Transverse colon (tissue), 4 donors: ENCODE data around the gene NAA30. TPM values are rescaled to one million over a fixed set of nuclear protein-coding genes. Genes with fewer than 3 reads are reported as not detected.
A peak's percentile ranks its signal among the peaks of the same experiment; 100 is the strongest.
"Not testable (repeated sequence)": the region's sequence is repeated elsewhere in the genome, so short reads cannot be mapped to it uniquely, and the experiment has no call there.

Experiments used
- DNase-seq: peaks from one replicate; pipeline ENCODE4 v3.0.0-alpha.2; 2019
- H3K27ac ChIP-seq, 4 donors: fragments of 200-600 bp; sonication (generic); 2 replicates each; pipeline ENCODE4 v1.5.1; 2016 to 2018; ENCODE audit warnings: inconsistent platforms in 4 of 4
- H3K27me3 ChIP-seq: fragments of 200-600 bp; sonication (generic); 2 replicates; pipeline ENCODE4 v1.5.1; 2017; ENCODE audit warnings: inconsistent platforms
- H3K36me3 ChIP-seq, 4 donors: fragments of 200-600 bp; sonication (generic); 2 replicates each; pipeline ENCODE4 v1.5.1; 2017 to 2019; ENCODE audit warnings: inconsistent platforms in 4 of 4
- H3K4me1 ChIP-seq, 4 donors: fragments of 200-600 bp; sonication (generic); 2 replicates each; pipeline ENCODE4 v1.5.1; 2017 to 2020; ENCODE audit warnings: inconsistent platforms in 4 of 4
- H3K4me3 ChIP-seq, 4 donors: fragments of 200-600 bp; sonication (generic); 1 replicate in 1 of 4; 2 replicates in 3 of 4; pipeline versions ENCODE4 v1.5.1 to v1.6.1; 2017 to 2019; ENCODE audit warnings: inconsistent platforms in 4 of 4
- H3K9me3 ChIP-seq, 2 donors: fragments of 200-600 bp; sonication (generic); 2 replicates each; pipeline ENCODE4 v1.5.1; 2017 to 2019; ENCODE audit warnings: inconsistent platforms in 2 of 2
- EP300 ChIP-seq: sonication (generic); formaldehyde crosslinking; IDR thresholded peaks from one replicate; pipeline ENCODE4 v1.6.1; 2017; ENCODE audit warnings: antibody characterized with exemption, low read depth
- POLR2A ChIP-seq: fragments of 450-650 bp; IDR thresholded peaks from one replicate; pipeline ENCODE4 v1.6.1; 2016; ENCODE audit warnings: antibody characterized with exemption, mild to moderate bottlenecking, moderate library complexity
- POLR2AphosphoS5 ChIP-seq, 3 donors: sonication (generic); formaldehyde crosslinking; IDR thresholded peaks; one replicate each; pipeline ENCODE4 v1.6.1; 2016; ENCODE audit warnings: antibody characterized with exemption in 3 of 3
- WGBS, 2 donors: methylation state at CpG; one replicate each; pipeline ENCODE4 v1.1.5; 2018; ENCODE audit warnings: low coverage in 1 of 2; 5-methylcytosine and 5-hydroxymethylcytosine counted together
- in situ Hi-C, 4 donors: fragments of 200-750 bp; cut with MboI; loops; one replicate each; pipeline versions ENCODE4 v1.15.0 to v1.15.1; 2017; ENCODE audit warnings: low sequenced_read_pairs in 3 of 4, low pct_ligation_motif_present in 1 of 4, low pct_unique_long_range_greater_than_20kb in 1 of 4
- intact Hi-C: fragments of 100-400 bp; cut with DNase I; formaldehyde crosslinking; loops from one replicate; pipeline ENCODE4 v1.15.1; 2023; ENCODE audit warnings: low total_unique reads
- total RNA-seq, 4 donors: library from RNA; depleted of rRNA; stranded (reverse); fragments of >200 nt; gene quantifications; one replicate each; pipeline ENCODE4 v1.1.0, GENCODE V29; 2016
- TF ChIP-seq, protein P1 (sequence below), 5 experiments: fragments of 200-600 bp in 3 of 5; fragments of 450-650 bp in 2 of 5; sonication (generic) in 3 of 5; IDR thresholded peaks; 1 replicate in 2 of 5; 2 replicates in 3 of 5; pipeline ENCODE4 v1.5.1; 2016 to 2017; ENCODE audit warnings: antibody characterized with exemption in 5 of 5, inconsistent platforms in 3 of 5, mild to moderate bottlenecking in 2 of 5, moderate library complexity in 1 of 5

Gene NAA30
- total RNA-seq = 10 to 100 TPM in 3 of 4 donors, 1 to 10 TPM in 1; 4.4 to 16.5 (median 12.0) TPM

DNA sequence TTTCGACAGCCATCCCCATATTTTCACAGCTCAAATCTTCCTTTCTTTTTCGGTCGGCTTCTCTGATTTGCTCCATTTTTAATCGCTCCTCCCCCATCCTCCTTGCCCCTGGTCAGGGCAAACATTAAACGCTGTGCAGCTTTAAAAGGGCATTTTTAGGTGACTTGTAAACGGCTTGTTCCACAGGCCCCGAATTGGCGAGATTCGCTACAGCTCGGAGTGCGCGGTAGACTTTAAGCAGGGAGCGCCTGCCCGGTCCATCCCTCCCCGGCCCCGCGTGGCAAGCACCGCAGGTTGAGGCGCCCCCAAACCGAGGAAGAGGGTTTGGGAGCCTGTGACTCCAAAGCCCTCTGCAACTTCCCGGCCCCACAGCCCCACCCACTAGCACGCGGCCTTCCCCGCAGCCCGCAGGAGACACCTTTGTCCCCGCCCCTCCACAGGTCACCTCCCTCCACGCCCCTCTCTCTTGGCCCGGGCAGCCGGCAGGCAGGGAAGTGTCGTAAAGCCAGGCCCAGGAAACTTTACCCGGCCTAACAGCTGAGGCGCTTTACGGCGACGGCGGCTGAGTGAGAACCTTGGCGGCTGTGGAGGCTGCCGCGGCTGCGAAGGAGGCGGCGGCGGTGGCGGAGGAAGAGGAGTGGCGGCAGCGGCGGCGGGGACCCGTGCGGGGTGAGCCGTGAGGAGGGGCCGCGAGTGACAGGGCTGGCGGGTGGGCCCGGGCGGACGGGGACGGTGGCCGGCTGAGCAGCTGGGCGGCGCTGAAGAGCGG, at the start of gene NAA30:
TSS of gene NAA30 (plus strand) at position 550 of the 769 bp plus-strand sequence. CDS start 372 bp downstream, outside the sequence.
- no peak for TF ChIP-seq EP300
- peak; percentile 68 for TF ChIP-seq POLR2A
- TF ChIP-seq, protein P1, sequence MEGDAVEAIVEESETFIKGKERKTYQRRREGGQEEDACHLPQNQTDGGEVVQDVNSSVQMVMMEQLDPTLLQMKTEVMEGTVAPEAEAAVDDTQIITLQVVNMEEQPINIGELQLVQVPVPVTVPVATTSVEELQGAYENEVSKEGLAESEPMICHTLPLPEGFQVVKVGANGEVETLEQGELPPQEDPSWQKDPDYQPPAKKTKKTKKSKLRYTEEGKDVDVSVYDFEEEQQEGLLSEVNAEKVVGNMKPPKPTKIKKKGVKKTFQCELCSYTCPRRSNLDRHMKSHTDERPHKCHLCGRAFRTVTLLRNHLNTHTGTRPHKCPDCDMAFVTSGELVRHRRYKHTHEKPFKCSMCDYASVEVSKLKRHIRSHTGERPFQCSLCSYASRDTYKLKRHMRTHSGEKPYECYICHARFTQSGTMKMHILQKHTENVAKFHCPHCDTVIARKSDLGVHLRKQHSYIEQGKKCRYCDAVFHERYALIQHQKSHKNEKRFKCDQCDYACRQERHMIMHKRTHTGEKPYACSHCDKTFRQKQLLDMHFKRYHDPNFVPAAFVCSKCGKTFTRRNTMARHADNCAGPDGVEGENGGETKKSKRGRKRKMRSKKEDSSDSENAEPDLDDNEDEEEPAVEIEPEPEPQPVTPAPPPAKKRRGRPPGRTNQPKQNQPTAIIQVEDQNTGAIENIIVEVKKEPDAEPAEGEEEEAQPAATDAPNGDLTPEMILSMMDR (IDR thresholded peaks at IDR 0.05) = no peak
- TF ChIP-seq POLR2AphosphoS5 (IDR thresholded peaks at IDR 0.05) = peak; percentile 59 to 84 (median 83)
- H3K27me3 ChIP-seq = no peaks in the 10 kb centered on the region
- intact Hi-C loops = no loop called here
- WGBS, 2 donors = 1% methylated on average over 43 of the region's 62 CpGs; no CpG with 5 or more reads in 1 of the 2 donors
- H3K9me3 ChIP-seq = no peaks in the 10 kb centered on the region
- peak within 1 kb of the TSS; percentile 60 to 91 (median 88) for H3K4me3 ChIP-seq
- no peaks in the 10 kb centered on the region for H3K36me3 ChIP-seq
- peak; percentile 95 for DNase-seq
- in situ Hi-C loops = no loop called here
- peaks cover 4 to 28% (median 18%) of the 10 kb centered on the region in 4 donors for H3K4me1 ChIP-seq
- H3K27ac ChIP-seq = peak within 1 kb of the TSS; percentile 89 to 93 (median 92)

- DNase-seq, H3K4me3 ChIP-seq, H3K27ac ChIP-seq, H3K27me3 ChIP-seq, in situ Hi-C loops, H3K4me1 ChIP-seq, intact Hi-C loops, H3K36me3 ChIP-seq, H3K9me3 ChIP-seq: not testable (repeated sequence)
- 77 to 94% methylated on average over 1 to 32 of the region's 34 CpGs for WGBS, 2 donors
These were observed 46.7 kb upstream of the NAA30 start for GRCh38 chr14:57343545-57344297.

GRCh38 chr14:57345106-57345505, 45.3 kb upstream of the NAA30 start:
- H3K4me3 ChIP-seq = no peak overlapping the region
- H3K27me3 ChIP-seq = no peaks in the 10 kb centered on the region
- no peak for DNase-seq
- no peaks in the 10 kb centered on the region for H3K4me1 ChIP-seq
- intact Hi-C loops = no loop called here
- TF ChIP-seq EP300 = no peak
- TF ChIP-seq POLR2AphosphoS5 (IDR thresholded peaks at IDR 0.05) = no peak
- no peak for TF ChIP-seq POLR2A
- TF ChIP-seq, protein P1 (IDR thresholded peaks at IDR 0.05) = no peak
- no peak overlapping the region for H3K27ac ChIP-seq
- in situ Hi-C loops = no loop called here
- no peaks in the 10 kb centered on the region for H3K9me3 ChIP-seq
- 81 to 86% methylated on average over 7 to 9 of the region's 9 CpGs for WGBS, 2 donors
- H3K36me3 ChIP-seq = no peaks in the 10 kb centered on the region

DNA sequence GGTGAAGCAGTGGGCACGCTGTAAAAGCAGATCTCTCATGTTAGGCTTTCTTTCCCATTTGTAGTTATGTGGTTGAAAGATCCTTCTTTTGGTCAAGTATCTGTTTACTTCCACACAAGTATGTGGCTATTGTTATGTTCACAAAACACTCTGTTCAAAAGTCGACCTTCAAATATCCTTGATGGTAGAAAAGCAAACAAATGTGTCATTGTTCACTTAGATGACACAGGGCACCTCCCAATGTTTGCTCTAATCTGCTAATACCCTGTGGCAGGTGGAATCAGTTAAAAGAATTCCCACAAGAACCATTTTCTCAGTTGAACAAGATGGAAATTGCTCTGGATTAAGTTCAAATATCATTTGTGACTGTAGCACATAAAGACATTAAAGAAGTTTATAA, 43.6 kb upstream of the NAA30 start:
- intact Hi-C loops (no loop called here), in situ Hi-C loops (no loop called here)
- Histone ChIP-seq H3K4me1 (no peaks in the 10 kb centered on the region), H3K27me3 (no peaks in the 10 kb centered on the region), H3K4me3 (no peak overlapping the region), H3K36me3 (no peaks in the 10 kb centered on the region), H3K9me3 (no peaks in the 10 kb centered on the region), H3K27ac (no peak overlapping the region)
- no peak for DNase-seq
- 0 to 39% methylated on average over 1 to 2 of the region's 2 CpGs for WGBS, 2 donors
- TF ChIP-seq, protein P1 (IDR thresholded peaks at IDR 0.05) = no peak
- TF ChIP-seq POLR2A = no peak
- TF ChIP-seq POLR2AphosphoS5 (IDR thresholded peaks at IDR 0.05) = no peak
- no peak for TF ChIP-seq EP300
